H54 (cell line): Measurements from ENCODE around the gene OR8S1.
A peak's percentile ranks its signal among the peaks of the same experiment; 100 is the strongest.
"Not testable (repeated sequence)": the region's sequence is repeated elsewhere in the genome, so short reads cannot be mapped to it uniquely, and the experiment has no call there.

Experiments used
- DNase-seq: peaks from one replicate; pipeline ENCODE4 v3.0.0; 2011; ENCODE audit warnings: low spot score, mixed read lengths; ENCODE audit not compliant: insufficient read length
- FAIRE-seq: peaks from 3 replicates; lab custom pipeline; 2011; peaks lifted over from hg19 to GRCh38; lab: Jason Lieb, UNC
- POLR2A ChIP-seq: IDR thresholded peaks from 2 replicates; pipeline ENCODE4 v1.6.1; 2011; ENCODE audit warnings: low read depth, mild to moderate bottlenecking, low read length

The OR8S1 gene

DNA sequence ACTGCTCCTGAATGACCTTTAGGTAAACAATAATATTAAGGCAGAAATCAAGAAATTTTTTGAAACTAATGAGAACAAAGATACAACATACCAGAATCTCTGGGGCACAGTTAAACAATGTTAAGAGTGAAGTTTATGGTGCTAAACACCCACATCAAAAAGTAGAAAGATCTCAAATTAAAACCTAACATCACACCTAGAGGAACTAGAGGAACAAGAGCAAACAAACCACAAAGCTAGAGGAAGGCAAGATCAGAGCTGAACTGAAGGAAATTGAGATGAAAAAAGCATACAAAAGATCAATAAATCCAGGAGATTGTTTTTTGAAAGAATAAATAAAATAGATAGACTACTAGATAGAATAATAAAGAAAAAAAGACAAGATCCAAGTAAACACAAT, 7.2 kb downstream of the OR8S1 start:
- FAIRE-seq, result no peak
- no peak for TF ChIP-seq POLR2A
- no peak for DNase-seq

DNA sequence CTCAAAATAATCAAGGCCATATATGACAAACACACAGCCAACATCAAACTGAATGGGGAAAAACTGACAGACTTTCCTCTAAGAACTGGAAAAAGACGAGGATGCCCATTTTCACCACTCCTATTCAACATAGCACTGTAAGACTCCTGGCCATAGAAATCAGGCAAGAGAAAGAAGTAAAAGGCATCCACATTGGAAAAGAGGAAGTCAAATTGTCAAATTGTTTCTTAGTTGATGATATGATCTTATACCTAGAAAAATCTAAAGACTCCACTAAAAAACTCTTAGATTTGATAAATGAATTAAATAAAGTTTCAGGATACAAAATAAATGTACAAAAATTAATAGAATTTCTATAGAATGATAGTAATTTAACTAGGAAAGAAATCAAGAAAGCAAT, 11.2 kb downstream of the OR8S1 start:
- FAIRE-seq, result no peak

DNA sequence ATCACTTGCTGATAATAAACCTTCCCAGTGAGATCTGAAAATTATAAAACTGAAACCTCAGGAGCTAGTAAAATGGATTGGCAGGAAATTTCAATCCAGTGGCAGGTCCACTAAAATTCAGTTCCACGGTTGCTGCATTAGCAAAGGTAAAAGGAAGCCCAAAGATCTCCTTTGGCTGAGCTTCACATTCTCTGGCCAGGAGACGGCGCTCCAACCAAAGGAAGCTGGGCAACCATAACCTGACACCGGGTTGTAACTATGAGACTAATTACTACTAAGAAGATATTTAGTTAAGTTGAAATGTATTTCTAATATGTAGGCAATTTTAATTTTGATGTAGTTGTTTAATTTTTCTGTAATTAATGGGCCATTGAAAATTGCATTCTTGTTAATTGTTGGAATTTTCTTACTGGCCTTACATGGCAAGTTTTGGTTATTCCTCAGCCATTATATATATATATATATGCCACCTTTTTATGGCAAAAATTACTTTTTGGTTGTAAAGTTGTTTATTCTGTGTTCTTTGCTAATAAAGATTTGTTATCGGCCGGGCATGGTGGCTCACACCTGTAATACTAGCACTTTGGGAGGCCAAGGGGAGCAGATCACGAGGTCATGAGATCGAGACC, 17.0 kb downstream of the OR8S1 start:
- DNase-seq, result peak; percentile 12
- no peak for TF ChIP-seq POLR2A

More for the DNA sequence above, 11.2 kb downstream of the OR8S1 start:
- no peak for TF ChIP-seq POLR2A
- no peak for DNase-seq

DNA sequence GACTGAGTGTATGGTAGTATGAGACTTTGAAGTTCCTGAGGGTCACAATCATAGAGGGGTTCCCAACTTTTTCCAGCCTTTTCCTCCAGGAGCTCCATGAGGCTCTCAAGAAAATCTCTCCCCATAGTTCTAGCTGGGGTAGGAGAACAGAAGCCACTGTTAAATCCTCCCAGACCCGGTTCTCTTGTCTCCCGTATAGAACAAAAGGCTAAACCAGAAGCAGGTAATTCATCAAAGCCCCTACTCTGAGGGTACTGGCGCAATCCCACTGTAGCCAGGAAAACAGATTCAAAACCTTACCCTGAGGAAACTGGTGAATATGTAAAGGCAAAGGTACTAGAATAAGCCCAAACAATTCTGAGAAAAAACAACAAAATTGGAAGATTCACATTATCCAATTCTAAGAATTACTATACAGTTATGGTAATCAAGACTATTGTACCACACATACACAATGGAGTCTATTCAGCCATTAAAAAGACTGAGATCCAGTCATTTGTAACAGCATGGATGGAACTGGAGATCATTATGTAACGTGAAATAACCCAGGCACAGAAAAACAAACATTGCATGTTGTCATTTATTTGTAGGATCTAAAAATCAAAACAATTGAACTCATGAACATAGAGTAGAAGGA, 20.5 kb downstream of the OR8S1 start:
- FAIRE-seq, result no peak
- no peak for TF ChIP-seq POLR2A

More for the DNA sequence above, 17.0 kb downstream of the OR8S1 start:
- peak; percentile 66 for FAIRE-seq

DNA sequence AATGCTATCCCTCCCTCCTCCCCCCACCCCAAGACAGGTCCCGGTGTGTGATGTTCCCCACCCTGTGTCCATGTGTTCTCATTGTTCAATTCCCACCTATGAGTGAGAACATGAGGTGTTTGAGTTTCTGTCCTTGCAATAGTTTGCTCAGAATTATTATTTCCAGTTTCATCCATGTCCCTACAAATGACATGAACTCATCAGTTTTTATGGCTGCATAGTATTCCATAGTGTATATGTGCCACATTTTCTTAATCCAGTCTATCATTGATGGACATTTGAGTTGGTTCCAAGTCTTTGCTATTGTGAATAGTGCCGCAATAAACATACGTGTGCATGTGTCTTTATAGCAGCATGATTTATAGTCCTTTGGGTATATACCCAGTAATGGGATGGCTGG, 21.6 kb downstream of the OR8S1 start:
- DNase-seq, FAIRE-seq: not testable (repeated sequence)

More for the DNA sequence above, 20.5 kb downstream of the OR8S1 start:
- no peak for DNase-seq

DNA sequence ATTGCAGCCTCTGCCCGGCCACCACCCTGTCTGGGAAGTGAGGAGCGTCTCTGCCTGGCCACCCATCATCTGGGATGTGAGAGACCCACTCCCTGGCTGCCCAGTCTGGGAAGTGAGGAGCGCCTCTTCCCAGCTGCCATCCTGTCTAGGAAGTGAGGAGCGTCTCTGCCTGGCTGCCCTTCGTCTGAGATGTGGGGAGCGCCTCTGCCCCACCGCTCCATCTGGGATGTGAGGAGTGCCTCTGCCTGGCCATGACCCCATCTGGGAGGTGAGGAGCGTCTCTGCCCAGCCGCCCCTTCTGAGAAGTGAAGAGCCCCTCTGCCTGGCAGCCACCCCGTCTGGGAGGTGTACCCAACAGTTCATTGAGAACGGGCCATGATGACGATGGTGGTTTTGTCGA, 26.2 kb downstream of the OR8S1 start:
- DNase-seq, FAIRE-seq: not testable (repeated sequence)

DNA sequence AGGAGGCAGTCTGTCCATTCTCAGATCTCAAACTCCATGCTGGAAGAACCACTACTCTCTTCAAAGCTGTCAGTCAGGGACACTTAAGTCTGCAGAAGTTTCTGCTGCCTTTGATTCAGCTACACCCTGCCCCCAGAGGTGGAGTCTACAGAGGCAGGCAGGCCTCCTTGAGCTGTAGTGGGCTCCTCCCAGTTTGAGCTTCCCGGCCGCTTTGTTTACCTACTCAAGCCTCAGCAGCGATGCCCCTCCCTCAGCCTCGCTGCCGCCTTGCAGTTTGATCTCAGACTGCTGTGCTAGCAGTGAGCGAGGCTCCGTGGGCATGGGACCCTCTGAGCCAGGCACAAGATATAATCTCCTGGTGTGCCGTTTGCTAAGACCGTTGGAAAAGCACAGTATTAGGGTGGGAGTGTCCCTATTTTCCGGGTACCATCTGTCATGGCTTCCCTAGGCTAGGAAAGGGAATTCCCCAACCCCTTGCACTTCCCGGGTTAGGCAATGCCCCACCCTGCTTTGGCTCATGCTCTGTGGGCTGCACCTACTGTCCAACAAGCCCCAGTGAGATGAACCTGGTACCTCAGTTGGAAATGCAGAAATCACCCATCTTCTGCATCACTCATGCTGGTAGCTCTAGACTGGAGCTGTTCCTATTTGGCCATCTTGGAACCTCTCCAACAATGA, 28.4 kb downstream of the OR8S1 start:
- not testable (repeated sequence) for DNase-seq, FAIRE-seq

DNA sequence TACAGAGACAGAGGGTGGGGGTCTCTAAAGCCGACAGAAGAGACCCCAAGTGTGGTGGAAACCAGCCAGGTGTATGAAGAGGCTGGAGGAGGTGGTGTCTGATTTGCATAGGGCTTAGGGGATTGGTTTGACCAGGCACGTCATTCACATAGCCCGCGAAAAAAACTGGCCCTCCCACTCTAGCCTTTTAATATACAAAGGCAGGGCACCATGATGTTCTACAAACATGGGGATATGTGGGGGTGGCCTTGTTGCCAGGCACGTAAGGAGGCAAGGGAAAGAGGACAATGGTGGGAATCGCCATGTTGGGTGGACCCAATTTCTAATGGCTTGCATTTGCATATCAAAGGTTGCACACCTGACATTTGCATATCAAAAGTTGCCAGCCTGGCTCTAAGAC, 31.2 kb downstream of the OR8S1 start:
- no peak for TF ChIP-seq POLR2A
- no peak for FAIRE-seq
- DNase-seq, result no peak

DNA sequence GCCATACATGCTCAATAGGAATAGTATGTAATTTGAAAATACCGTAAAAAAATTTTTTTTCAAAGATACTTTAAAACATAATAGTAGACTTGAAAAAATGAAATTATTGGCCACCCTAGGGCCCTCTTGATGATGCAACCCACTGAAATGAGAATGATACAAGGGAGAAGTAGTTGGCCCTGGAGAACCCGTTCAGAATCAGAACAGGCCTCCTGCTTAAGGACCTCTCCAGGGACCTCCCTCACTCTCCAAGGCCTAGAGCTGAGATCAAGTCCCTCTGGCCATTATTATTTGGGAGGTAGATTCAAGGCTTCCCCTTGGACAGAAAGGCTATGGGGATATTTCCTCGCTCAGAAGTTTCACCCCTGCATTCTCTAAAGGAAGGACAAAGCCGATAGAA, 32.5 kb downstream of the OR8S1 start:
- TF ChIP-seq POLR2A, result no peak
- DNase-seq, result no peak
- no peak for FAIRE-seq

DNA sequence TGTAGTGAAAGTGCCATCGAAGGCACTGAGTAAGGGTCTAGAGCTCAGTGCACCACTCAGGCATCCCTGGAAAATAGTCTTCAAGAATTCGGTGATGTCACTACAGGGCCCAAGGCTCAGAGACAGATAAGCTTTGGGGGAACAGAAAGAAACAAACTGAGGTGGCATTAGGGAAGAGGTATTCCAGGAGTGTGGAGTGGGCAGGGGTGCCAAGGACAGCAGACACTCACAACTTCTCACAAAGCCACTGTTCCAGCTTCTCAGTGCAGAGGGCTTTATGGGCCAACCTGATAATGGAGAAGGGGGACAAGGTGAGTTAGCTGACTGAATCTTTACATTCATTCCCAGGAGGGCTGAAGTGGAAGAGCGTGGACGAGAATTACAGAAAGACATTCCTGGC, 42.3 kb downstream of the OR8S1 start:
- DNase-seq (no peak), FAIRE-seq (no peak)
- no peak for TF ChIP-seq POLR2A

DNA sequence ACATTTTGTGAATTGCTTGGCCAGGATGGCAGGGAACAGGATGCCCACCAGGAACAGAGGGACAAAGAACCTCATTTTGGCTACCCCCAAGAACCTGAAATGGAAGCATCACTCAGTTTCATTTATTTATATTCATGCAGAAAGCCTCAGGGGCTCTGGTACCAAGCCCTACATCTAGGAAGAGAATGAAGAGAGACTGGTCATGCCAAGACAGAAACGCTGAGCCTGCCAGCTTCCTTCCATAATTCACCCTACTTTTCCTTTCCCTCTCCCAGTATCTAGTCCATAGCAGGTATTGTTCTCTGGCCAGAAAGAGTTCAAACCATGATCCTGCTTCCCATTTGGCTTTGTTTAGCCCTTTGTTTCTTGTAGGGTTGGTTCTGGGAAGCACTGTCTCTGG, 44.5 kb downstream of the OR8S1 start, which contains the start of gene LALBA:
TSS of gene LALBA (minus strand) at position 101 of the 400 bp plus-strand sequence. CDS start at position 75, 26 bp downstream.
- FAIRE-seq (no peak), DNase-seq (no peak)
- no peak for TF ChIP-seq POLR2A

DNA sequence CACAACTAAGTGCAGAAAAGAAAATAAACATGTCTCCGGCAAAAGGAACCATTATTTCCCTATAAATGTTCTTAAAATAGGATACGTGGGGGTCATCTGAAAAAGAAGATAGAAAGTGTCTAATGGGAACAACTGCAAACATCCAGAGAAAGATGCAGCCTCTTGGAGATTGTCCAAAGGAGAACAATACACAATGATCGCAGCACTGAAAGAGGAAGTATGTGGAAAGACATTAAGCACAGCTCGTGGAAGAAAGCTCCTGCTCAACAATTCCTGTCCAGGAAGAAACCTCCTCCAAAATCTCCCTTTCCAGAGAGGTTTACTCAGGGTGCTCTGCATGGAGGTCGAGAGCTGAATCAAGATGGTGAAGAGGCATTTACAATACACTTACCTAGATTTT, 46.9 kb downstream of the OR8S1 start:
- no peak for FAIRE-seq
- no peak for DNase-seq
- no peak for TF ChIP-seq POLR2A
